NCI-H2081 (cell line): Measurements from ENCODE around the gene MAP3K4.
"Not testable (repeated sequence)": the region's sequence is repeated elsewhere in the genome, so short reads cannot be mapped to it uniquely, and the experiment has no call there.

Experiments used
- DNase-seq, 2 experiments: peaks; one replicate each; lab custom pipeline; 2025; lab: John Stamatoyannopoulos, UW

The MAP3K4 gene

GRCh38 chr6:160967833-160968232 is 23.7 kb upstream of the MAP3K4 start:
- no peak for DNase-seq

GRCh38 chr6:160971171-160971570 is 20.4 kb upstream of the MAP3K4 start:
- DNase-seq = no peak

GRCh38 chr6:160972111-160972510 is 19.5 kb upstream of the MAP3K4 start:
- no peak for DNase-seq

GRCh38 chr6:160972594-160972993 is 19.0 kb upstream of the MAP3K4 start:
- not testable (repeated sequence) for DNase-seq

GRCh38 chr6:160973311-160974250 is 18.0 kb upstream of the MAP3K4 start:
- DNase-seq = no peak

GRCh38 chr6:160974304-160974771 is 17.2 kb upstream of the MAP3K4 start:
- no peak for DNase-seq

- no peak for DNase-seq
These were observed 16.4 kb upstream of the MAP3K4 start for GRCh38 chr6:160975162-160975561.

GRCh38 chr6:160975961-160976360 is 15.6 kb upstream of the MAP3K4 start:
- not testable (repeated sequence) for DNase-seq

- DNase-seq = no peak
These were observed 13.2 kb upstream of the MAP3K4 start for GRCh38 chr6:160978141-160978901.

GRCh38 chr6:160979061-160979708 is 12.4 kb upstream of the MAP3K4 start:
- DNase-seq = no peak

GRCh38 chr6:160983377-160983948 is 8.1 kb upstream of the MAP3K4 start:
- DNase-seq = not testable (repeated sequence)

GRCh38 chr6:160986851-160987250 is 4.7 kb upstream of the MAP3K4 start:
- no peak for DNase-seq

- DNase-seq = no peak
These were observed 4.3 kb upstream of the MAP3K4 start for GRCh38 chr6:160987265-160987664.

GRCh38 chr6:160990847-160991405 is 643 bp upstream of the MAP3K4 start:
- no peak for DNase-seq

- DNase-seq = peak; percentile 44 to 56
These were observed 751 bp downstream of the MAP3K4 start for GRCh38 chr6:160992061-160992979.

GRCh38 chr6:160992980-160993314 is 1.4 kb downstream of the MAP3K4 start:
- no peak for DNase-seq

GRCh38 chr6:160995271-160995670 is 3.7 kb downstream of the MAP3K4 start:
- no peak for DNase-seq

- no peak for DNase-seq
These were observed 4.6 kb downstream of the MAP3K4 start for GRCh38 chr6:160996131-160996601.

GRCh38 chr6:160998217-160998616 is 6.6 kb downstream of the MAP3K4 start:
- no peak for DNase-seq

- DNase-seq = no peak
These were observed 7.2 kb downstream of the MAP3K4 start for GRCh38 chr6:160998766-160999165.

GRCh38 chr6:160999516-160999915 is 7.9 kb downstream of the MAP3K4 start:
- DNase-seq = no peak
